Peyer's patch (tissue), 4 donors: ENCODE measurements around the gene PLCB2.

Source experiments
- CTCF ChIP-seq, 6 experiments: fragments of 450-650 bp in 4 of 6; fragments of 200-600 bp in 2 of 6; sonication (generic) in 1 of 6; IDR thresholded peaks; one replicate each; pipeline ENCODE4 v1.5.1; 2017 to 2019; ENCODE audit warnings: antibody characterized with exemption in 6 of 6, mild to moderate bottlenecking in 3 of 6, moderate library complexity in 1 of 6
- POLR2A ChIP-seq, 2 donors: fragments of 450-650 bp; IDR thresholded peaks; one replicate each; pipeline ENCODE4 v1.5.1; 2017; ENCODE audit warnings: antibody characterized with exemption in 2 of 2, mild to moderate bottlenecking in 2 of 2, moderate library complexity in 2 of 2

GRCh38 chr15:40347559-40348473 lies 40.1 kb upstream of the PLCB2 start:
- TF ChIP-seq CTCF (IDR thresholded peaks at IDR 0.05): no peak
- peak; percentile 39 to 86 for TF ChIP-seq POLR2A (IDR thresholded peaks at IDR 0.05)
